ENCODE results near the gene C1QTNF5. TPM values are rescaled to one million over a fixed set of nuclear protein-coding genes. Genes with fewer than 3 reads are reported as not detected.
A peak's percentile ranks its signal among the peaks of the same experiment; 100 is the strongest.

The C1QTNF5 gene
- total RNA-seq, 4 donors from 2014 or later: 5.3 to 18.8 (median 10.3) TPM

DNA sequence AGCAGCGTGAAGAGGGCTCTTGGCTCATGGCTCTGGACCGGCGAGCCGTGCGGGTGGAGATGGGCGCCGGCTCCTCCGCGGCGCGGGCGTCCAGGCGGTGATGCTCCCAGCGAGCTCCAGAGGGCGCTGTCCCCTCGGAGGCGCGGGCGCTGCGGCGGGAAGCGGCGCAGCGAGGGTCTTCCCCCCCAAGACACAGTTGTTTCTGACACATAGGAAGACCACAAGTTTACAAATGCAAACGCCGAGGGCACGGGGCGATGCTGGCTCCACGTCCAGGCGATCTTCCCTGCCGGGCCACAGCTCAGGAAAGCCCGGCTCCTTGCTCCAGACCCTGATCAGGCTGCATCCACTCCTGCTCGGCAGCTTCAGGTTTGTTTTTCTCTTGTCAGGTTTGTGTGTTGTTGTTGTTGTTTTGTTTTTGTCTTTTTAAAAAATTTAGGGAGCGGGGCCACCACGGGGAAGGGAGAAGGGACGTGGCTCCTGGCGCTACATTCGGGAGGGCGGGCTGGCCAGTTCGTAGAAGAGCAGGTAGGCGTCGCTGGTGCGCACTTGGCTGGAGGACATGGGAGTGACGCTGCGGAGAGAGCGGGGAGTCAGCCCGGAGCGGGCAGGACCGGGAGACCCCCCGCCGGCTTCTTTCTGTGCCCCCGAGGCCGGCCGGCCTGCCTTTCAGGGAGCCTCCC is 15.8 kb upstream of the C1QTNF5 start:
- Histone ChIP-seq H3K4me1 (peaks cover 25 to 68% (median 37%) of the 10 kb centered on the region in 3 donors), H3K27me3 (no peaks in the 10 kb centered on the region), H3K36me3 (peaks cover 0 to 34% (median 0%) of the 10 kb centered on the region in 3 donors), H3K27ac (peak overlapping the region; percentile 70 to 85 (median 80)), H3K4me3 (peak overlapping the region; percentile 37 to 75 (median 51)), H3K9me3 (no peaks in the 10 kb centered on the region)
- intact Hi-C loops (cut with DNase I): no loop called here
- 0% methylated on average over 9 to 15 of the region's 54 CpGs for WGBS, 2 donors
- DNase-seq: no peak
- TF ChIP-seq, protein P1, sequence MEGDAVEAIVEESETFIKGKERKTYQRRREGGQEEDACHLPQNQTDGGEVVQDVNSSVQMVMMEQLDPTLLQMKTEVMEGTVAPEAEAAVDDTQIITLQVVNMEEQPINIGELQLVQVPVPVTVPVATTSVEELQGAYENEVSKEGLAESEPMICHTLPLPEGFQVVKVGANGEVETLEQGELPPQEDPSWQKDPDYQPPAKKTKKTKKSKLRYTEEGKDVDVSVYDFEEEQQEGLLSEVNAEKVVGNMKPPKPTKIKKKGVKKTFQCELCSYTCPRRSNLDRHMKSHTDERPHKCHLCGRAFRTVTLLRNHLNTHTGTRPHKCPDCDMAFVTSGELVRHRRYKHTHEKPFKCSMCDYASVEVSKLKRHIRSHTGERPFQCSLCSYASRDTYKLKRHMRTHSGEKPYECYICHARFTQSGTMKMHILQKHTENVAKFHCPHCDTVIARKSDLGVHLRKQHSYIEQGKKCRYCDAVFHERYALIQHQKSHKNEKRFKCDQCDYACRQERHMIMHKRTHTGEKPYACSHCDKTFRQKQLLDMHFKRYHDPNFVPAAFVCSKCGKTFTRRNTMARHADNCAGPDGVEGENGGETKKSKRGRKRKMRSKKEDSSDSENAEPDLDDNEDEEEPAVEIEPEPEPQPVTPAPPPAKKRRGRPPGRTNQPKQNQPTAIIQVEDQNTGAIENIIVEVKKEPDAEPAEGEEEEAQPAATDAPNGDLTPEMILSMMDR (IDR thresholded peaks at IDR 0.05): peak; percentile 82 to 90 (median 88)
- TF ChIP-seq POLR2A (IDR thresholded peaks at IDR 0.05): no peak

DNA sequence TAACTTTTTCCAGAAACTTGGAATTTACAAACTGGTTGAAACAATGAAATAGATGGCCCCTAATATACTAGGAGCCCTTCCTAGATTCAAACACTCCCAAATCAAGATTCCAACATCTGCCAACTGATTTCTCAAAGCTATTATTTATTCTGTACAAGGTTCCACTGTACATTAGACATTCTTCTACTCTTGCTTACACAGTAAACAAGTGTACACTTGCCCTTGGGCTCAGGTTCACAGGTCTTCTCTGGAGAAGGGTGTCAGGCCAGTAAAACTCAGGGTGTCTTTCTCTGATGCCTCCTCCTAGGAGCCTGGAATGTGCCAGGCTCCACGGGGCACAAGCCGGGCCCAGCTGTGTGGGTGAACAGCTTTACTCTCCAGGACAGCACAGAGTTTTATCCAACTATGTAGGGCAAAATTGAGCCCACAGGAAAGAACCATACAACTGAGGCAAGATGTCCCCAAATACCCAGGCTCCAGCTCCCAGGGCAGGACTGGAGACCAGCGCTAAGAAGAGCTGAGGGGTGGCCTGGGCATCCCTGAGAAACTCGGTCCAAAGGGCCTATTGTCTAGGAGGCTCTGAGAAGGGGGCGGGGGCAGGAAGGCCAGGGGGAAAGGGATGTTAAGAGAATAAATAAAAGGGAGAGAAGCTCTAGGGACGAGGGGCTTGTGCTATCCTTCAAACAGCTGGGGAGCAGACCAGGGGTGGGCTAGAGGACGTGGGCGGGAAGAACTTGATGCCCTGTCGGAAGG is 14.6 kb upstream of the C1QTNF5 start:
- H3K4me3 ChIP-seq: no peak overlapping the region
- WGBS, 2 donors: 57 to 60% methylated on average over 7 of the region's 9 CpGs
- intact Hi-C loops (cut with DNase I): no loop called here
- peak overlapping the region in 1 of 4 donors; percentile 81 for H3K27ac ChIP-seq
- peaks cover 0 to 34% (median 0%) of the 10 kb centered on the region in 3 donors for H3K36me3 ChIP-seq
- DNase-seq: no peak
- peaks cover 17 to 55% (median 28%) of the 10 kb centered on the region in 3 donors for H3K4me1 ChIP-seq
- TF ChIP-seq, protein P1 (IDR thresholded peaks at IDR 0.05): no peak
- TF ChIP-seq POLR2A (IDR thresholded peaks at IDR 0.05): no peak
- H3K27me3 ChIP-seq: no peaks in the 10 kb centered on the region
- H3K9me3 ChIP-seq: no peaks in the 10 kb centered on the region

DNA sequence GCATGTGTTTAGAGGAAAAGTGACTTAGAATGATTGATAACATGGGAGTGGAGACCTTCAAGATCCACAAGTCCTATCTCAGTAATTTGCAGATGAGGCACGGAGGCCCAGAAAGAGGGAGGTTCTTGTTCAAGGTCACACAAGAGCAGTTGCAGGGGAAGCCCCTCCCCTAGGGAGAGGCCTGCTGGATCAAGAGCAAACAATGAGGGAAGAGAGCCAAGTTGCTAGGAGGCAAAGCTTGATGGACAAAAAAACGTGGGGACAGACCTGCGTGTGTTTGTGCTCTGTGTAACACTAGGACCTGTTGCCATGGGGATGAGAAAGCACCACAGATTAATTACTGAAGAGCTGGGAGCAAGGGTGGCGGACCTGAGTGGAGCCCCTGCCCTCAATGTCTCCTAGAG is 12.2 kb upstream of the C1QTNF5 start:
- Histone ChIP-seq H3K27ac (peak overlapping the region in 2 of 4 donors; percentile 12 to 48), H3K4me3 (no peak overlapping the region), H3K36me3 (peaks cover 0 to 11% (median 0%) of the 10 kb centered on the region in 3 donors), H3K27me3 (no peaks in the 10 kb centered on the region), H3K4me1 (peaks cover 17 to 46% (median 28%) of the 10 kb centered on the region in 3 donors), H3K9me3 (no peaks in the 10 kb centered on the region)
- 27 to 39% methylated on average over 4 of the region's 4 CpGs for WGBS, 2 donors
- intact Hi-C loops (cut with DNase I): no loop called here
- DNase-seq: no peak
- TF ChIP-seq POLR2A (IDR thresholded peaks at IDR 0.05): no peak
- TF ChIP-seq, protein P1 (IDR thresholded peaks at IDR 0.05): no peak

DNA sequence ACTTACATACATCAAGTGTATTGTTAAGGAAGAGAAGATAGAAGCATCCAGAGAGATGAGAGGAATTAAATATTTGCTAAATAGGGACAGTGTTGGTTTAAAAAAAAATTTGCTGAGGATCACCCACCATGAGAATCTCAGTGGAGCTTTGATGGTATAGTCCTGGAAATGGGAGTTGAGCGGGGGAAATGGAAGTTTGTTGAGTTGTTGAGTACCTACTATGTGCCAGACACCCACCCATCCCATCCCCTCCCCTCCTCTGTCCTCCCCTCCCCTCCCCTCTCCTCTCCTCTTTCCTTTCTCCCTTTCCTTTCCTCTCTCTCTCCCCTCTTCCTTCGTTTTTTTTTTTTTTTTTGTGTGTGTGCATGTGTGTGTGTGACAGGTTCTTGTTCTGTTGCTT is 10.5 kb upstream of the C1QTNF5 start:
- intact Hi-C loops (cut with DNase I): no loop called here
- Histone ChIP-seq H3K4me3 (no peak overlapping the region), H3K36me3 (no peaks in the 10 kb centered on the region), H3K9me3 (no peaks in the 10 kb centered on the region), H3K4me1 (peaks cover 8 to 35% (median 22%) of the 10 kb centered on the region in 3 donors), H3K27ac (no peak overlapping the region), H3K27me3 (peaks cover 0 to 7% (median 0%) of the 10 kb centered on the region in 4 donors)
- TF ChIP-seq, protein P1 (IDR thresholded peaks at IDR 0.05): no peak
- TF ChIP-seq POLR2A (IDR thresholded peaks at IDR 0.05): no peak
- DNase-seq: no peak
- 44 to 60% methylated on average over 2 of the region's 2 CpGs for WGBS, 2 donors

DNA sequence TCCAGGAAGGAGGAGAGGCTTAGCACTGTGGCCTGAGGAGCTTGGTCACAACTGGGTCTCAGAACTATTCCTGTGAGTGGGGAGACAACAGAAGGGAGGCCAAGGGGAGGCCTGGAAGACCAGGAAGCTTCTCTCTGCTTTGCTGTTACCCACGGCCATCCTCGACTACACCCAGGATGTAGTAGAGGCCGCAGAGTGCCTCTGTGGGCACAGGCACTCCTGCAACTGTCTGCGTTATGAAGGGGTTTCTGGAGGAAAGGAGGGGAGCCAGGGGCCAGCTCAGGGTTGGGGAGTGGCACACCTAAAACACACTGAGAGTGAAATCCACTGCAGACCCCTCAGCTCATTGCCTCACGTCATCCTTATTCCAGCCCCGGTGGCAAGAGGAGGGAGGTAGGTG is 9.6 kb upstream of the C1QTNF5 start:
- no peaks in the 10 kb centered on the region for H3K9me3 ChIP-seq
- no peak overlapping the region for H3K27ac ChIP-seq
- peaks cover 5 to 26% (median 14%) of the 10 kb centered on the region in 3 donors for H3K4me1 ChIP-seq
- TF ChIP-seq POLR2A (IDR thresholded peaks at IDR 0.05): no peak
- TF ChIP-seq, protein P1 (IDR thresholded peaks at IDR 0.05): no peak
- intact Hi-C loops (cut with DNase I): no loop called here
- no peak for DNase-seq
- no peak overlapping the region for H3K4me3 ChIP-seq
- 69 to 78% methylated on average over 6 of the region's 6 CpGs for WGBS, 2 donors
- H3K36me3 ChIP-seq: no peaks in the 10 kb centered on the region
- peaks cover 0 to 11% (median 0%) of the 10 kb centered on the region in 4 donors for H3K27me3 ChIP-seq
